ENCODE data around the gene TRIP6.
A peak's percentile ranks its signal among the peaks of the same experiment; 100 is the strongest.

Gene TRIP6

DNA sequence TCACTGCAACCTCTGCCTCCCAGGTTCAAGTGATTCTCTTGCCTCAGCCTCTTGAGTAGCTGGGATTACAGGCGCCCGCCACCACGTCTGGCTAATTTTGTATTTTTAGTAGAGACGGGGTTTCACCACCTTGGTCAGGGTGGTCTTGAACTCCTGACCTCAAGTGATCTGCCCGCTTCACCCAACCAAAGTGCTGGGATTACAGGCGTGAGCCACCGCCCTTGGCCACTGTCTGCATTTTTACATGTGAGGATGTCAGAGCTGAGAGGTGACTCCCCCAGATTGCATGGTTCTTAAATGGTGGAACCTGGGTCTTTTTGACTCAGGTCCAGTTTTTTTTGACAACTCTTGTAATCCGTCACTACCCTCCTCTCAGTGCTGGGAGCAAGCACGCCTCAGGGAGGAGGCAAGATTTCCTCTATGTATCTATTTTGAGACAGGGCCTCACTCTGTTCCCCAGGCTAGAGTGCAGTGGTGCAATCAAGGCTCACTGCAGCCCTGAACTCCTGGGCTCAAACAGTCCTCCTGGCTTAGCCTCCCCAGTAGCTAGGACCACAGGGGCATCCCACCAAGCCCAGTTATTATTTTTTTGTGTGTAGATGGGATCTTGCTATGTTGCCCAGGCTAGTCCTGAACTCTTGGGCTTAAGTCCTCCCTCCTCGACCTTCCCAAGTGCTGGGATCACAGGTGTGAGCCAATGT, 6.6 kb downstream of the TRIP6 start:
- no peak for FAIRE-seq
- DNase-seq (ENCODE audit: insufficient read length, low spot score), result no peak

DNA sequence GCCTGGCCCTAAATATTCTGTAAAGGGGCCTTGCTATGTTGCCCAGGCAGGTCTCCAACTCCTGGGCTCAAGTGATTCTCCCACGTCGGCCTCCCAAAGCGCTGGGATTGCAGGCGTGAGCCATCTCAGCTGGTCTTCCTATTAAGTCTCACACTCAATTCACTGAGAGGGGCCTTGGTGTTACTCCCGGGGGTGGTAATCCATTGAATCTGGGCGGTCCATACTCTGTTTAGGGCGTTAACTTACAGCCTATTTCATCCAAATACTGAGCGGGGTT, 7.1 kb downstream of the TRIP6 start:
- no peak for DNase-seq (ENCODE audit: insufficient read length, low spot score)
- no peak for FAIRE-seq

GRCh38 chr7:100874577-100875355, 7.6 kb downstream of the TRIP6 start, which contains the start of gene SRRT:
Gene SRRT, plus strand, starts transcription at chr7:100875103. Its CDS starts 488 bp downstream, at chr7:100875591.
- FAIRE-seq, result peak; percentile 82

DNA sequence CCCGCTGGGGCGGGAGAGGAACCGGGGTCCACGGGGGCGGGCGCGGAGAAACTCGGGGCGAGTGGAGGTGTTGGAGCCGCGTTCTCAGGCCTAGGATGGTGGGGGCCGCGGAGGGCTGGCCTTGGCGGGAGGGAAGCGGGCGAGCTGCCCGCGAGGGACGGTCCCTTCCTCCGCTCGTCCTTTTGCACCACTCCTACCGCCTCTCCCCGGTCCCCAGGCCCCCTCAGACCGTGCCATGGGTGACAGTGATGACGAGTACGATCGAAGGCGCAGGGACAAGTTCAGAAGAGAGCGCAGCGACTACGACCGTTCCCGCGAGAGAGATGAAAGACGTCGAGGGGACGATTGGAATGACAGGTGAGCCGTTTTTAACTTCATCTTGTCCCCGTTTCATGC, 8.2 kb downstream of the TRIP6 start:
- DNase-seq (ENCODE audit: insufficient read length, low spot score) (no peak), FAIRE-seq (no peak)

More at GRCh38 chr7:100874577-100875355, 7.6 kb downstream of the TRIP6 start, which contains the start of gene SRRT:
- DNase-seq (ENCODE audit: insufficient read length, low spot score), result peak; percentile 83

DNA sequence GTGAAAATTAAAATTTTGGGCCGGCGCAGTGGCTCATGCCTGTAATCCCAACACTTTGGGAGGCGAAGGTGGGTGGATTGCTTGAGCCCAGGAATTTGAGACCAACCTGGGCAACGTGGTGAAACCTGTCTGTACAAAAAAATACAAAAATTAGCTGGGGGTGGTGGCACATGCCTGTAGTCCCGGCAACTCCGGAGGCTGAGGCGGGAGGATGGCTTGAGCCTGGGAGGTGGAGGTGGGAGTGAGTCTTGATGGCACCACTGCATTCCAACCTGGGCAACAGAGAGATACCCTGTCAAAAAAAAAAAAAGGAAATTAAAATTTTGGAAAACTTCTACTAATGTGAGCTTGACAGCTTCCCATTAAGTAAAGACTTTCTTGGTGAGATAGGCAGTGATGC, 10.8 kb downstream of the TRIP6 start:
- FAIRE-seq, result no peak
- no peak for DNase-seq (ENCODE audit: insufficient read length, low spot score)

GRCh38 chr7:100878685-100879084, 11.5 kb downstream of the TRIP6 start:
- DNase-seq (ENCODE audit: insufficient read length, low spot score), result no peak
- FAIRE-seq, result no peak

DNA sequence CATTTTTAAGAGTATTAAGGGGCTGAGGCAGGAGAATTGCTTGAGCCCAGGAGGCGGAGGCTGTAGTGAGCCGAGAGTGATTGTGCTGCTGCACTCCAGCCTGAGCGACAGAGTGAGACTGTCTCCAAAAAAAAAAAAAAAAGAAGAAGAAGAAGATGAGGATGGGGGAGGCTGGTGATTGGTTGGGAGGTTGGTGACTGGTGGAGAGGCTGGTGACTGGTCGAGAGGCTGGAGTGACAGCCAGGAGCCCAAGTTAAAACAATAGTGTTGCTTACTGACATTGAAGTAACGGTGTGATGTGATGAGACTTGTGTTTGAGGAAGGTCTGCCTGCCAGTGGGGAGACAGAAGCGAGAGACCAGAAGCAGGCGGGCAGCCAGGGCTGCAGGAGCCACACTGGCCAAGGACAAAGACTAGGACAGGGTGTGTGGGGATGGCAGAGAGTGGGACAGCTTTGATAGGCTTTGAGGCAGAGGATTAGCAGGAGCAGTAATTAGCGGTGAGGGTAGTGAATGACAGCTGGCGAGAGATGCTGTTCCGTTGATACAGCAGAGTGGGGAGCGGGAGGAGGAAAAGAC, 12.6 kb downstream of the TRIP6 start:
- FAIRE-seq (no peak), DNase-seq (ENCODE audit: insufficient read length, low spot score) (no peak)

- no peak for FAIRE-seq
- no peak for DNase-seq (ENCODE audit: insufficient read length, low spot score)
Measured at GRCh38 chr7:100880645-100881044, 13.5 kb downstream of the TRIP6 start.

GRCh38 chr7:100881136-100881535, 13.9 kb downstream of the TRIP6 start:
- FAIRE-seq, result no peak

DNA sequence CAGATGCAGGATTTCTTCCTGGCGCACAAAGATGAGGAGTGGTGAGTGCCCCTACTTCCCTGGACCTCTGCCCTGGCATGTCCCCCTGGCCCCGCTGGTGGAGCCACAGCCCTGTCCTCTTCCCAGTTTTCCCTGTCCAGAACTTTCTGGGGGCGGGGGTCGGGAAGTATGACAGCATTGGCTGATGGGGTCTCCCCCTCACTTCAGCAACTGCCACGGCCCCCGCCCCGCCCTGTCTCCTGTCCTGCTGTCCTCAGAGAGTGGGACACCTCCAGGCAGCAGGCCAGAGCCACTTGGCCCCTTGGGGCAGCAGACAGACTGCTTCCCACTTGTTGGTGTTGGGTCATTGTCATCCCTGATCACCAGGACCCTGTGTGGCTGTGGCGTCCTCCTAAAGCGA, 15.0 kb downstream of the TRIP6 start:
- FAIRE-seq (no peak), DNase-seq (ENCODE audit: insufficient read length, low spot score) (no peak)

More at GRCh38 chr7:100881136-100881535, 13.9 kb downstream of the TRIP6 start:
- DNase-seq (ENCODE audit: insufficient read length, low spot score), result no peak

- DNase-seq (ENCODE audit: insufficient read length, low spot score) (no peak), FAIRE-seq (no peak)
Measured at GRCh38 chr7:100882785-100883526, 15.8 kb downstream of the TRIP6 start.

- no peak for FAIRE-seq
- DNase-seq (ENCODE audit: insufficient read length, low spot score), result no peak
Measured at GRCh38 chr7:100884736-100885439, 17.7 kb downstream of the TRIP6 start.

DNA sequence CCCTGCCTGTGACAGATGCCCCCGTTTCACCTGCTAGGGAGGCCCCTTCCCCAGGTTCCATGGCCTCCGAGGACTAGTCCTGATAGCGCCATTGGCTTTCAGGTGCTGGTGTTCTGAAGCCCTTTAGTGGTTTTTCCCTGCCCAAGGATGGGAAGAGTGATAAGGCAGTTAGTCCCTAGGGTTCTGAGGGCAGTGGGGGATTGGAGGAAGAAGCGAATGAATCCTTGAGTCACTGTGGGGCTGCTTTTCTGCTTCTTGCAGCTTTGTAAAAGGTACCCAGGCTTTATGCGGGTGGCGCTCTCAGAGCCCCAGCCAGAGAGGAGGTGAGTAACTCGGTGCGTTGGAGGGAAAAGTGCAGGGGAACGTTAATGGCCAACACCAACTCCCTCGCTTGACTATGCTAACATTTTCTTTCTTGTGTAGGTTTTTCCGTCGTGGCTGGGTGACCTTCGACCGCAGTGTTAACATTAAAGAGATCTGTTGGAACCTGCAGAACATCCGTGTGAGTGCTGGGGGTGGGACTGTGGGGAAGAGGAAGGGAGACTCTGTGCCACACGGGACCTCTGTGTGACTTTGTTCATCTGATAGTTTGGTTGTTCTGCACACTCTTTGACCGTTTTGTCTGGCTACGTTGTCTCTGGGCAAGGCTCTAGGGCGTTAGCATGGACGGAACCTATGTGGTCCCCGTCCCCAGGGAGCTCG, 18.4 kb downstream of the TRIP6 start:
- FAIRE-seq, result no peak
- DNase-seq (ENCODE audit: insufficient read length, low spot score), result no peak

DNA sequence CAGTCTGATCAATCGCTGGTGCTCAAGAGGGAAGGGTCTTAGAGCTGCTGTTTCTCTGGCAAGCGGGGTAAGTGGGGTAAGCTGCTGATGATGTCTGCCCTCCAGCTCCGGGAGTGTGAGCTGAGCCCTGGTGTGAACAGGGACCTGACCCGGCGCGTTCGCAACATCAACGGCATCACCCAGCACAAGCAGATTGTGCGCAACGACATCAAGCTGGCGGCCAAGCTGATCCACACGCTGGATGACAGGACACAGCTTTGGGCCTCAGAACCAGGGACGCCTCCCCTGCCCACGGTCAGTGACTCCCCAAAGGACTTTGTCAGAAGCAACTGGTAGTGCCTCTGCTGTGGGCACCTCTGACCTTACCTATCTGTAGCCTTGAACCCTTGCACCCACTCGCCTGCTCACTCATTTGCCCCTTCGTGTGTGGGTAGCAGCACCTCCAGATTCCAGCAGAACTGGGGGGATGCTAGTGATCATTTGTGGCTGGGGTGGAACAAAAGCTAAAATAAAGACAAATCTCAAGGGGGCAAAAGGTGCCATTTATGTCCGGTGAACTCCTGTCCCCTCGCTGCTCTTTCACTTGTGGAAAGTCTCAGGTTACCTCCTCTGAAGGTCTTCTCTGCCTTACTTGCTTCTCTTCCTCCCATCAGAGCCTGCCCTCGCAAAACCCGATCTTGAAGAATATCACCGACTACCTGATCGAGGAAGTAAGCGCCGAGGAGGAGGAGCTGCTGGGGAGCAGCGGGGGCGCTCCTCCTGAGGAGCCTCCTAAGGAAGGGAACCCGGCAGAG, 19.2 kb downstream of the TRIP6 start:
- FAIRE-seq, result no peak
- DNase-seq (ENCODE audit: insufficient read length, low spot score), result no peak

GRCh38 chr7:100886936-100887515, 19.8 kb downstream of the TRIP6 start:
- DNase-seq (ENCODE audit: insufficient read length, low spot score) (no peak), FAIRE-seq (no peak)

- DNase-seq (ENCODE audit: insufficient read length, low spot score), result no peak
Measured at GRCh38 chr7:100887516-100888290, 20.5 kb downstream of the TRIP6 start.

GRCh38 chr7:100888291-100888987, 21.3 kb downstream of the TRIP6 start:
- DNase-seq (ENCODE audit: insufficient read length, low spot score), result no peak
- peak; percentile 9 for FAIRE-seq

More at GRCh38 chr7:100887516-100888290, 20.5 kb downstream of the TRIP6 start:
- FAIRE-seq, result no peak
